NCI-H2196 treated with DMSO at 0.1 percent for 48 hours (cell line): ENCODE data around the gene UGT1A5.

ENCODE experiments used
- DNase-seq: peaks from one replicate; lab custom pipeline; 2025; ENCODE audit not compliant: unreplicated experiment; lab: John Stamatoyannopoulos, UW

Gene UGT1A5

DNA sequence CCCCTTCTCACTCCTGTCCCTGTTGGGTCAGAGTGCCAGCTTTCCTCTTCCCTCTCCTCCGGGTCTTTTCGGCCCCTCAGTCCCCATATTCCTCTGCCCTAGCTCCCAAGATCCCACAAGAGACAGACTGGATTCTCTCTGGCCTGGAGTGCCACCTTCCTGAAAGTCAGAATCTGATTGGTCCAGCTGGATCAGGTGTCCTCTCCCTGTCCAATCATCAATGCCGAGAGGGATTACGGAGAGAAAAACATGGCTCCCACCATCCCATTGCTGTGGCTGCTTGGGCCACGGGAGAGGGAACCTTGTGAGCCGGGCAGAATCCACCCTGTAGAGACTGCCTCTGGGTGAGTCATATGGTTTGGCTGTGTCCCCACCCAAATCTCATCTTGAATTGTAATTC, 62.7 kb downstream of the UGT1A5 start:
- no peak for DNase-seq

DNA sequence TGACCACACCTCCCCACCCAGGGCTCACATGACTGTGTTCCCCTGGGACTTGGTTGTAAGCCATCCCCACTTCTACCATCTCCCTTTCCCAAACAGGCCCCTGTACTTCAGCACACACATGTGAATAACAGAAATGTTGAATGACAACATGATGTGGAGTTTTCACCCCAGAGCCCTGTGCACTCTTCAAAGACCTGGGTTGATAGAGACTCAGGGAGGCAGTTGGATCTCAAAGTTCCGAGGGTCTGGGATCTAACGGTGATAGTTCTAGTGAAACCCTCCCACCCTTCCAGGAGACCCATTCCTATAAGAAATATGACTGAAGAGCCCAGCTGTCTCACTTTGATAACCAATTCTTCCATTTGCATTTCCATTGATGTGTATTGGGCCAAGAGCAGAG, 65.3 kb downstream of the UGT1A5 start, which contains the start of gene MROH2A:
MROH2A (plus strand) TSS at position 301 of the 400 bp plus-strand sequence. CDS start 1,029 bp downstream, outside the sequence.
- DNase-seq, result no peak

DNA sequence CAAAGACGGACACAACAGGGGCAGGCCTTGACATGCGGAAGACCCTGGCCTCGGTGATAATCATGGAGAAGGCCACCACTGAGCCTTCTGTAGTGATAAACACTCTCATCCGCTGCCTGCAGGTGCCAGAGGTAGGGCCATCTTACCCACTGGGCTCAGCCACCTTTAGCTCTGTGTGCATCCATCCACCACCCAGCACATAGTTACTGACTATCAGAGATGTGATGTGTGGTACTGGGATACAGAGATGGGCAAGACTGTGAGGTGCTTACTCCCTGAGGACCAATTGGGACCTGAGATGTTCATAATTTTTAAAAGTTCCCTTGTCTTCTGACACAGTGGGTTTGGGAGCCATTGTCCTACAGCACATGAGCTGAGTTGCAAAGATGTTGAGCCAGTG, 67.0 kb downstream of the UGT1A5 start:
- DNase-seq, result no peak

DNA sequence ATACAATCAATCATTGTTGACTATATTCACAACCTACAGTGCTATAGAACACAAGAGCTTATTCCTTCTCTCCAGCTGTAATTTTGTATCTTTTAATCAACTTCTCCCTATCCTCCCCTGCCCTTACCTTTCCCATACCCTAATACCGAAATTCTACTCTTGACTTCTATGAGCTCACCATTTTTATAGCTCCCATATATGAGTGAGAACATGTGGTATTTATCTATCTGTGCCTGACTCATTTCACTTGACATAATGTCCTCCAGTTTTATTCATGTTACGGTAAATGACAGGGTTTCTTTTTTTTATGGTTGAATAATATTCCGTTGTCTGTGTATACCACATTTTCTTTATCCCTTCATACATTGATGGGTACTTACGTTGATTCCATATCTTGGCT, 68.1 kb downstream of the UGT1A5 start:
- no peak for DNase-seq

DNA sequence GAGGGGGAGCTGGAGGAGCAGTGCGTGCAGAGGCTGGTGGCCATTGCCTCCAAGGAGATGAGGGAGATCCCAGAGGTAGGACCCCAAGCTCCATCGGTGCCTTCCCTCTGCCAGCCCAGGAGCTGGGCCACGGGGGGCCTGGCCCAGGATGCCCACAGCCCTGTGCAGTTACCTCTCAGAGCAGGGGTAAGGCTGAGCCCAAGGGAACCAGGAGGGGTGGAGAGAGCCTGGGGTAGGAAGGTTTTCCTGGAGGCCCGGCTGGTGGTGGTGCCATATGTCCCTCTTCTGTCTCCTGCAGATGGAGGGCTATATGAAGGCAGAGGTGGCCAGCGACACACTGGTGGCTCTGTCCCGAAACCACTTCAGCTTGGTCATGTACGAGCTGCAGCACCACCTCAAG, 76.8 kb downstream of the UGT1A5 start:
- DNase-seq, result no peak

DNA sequence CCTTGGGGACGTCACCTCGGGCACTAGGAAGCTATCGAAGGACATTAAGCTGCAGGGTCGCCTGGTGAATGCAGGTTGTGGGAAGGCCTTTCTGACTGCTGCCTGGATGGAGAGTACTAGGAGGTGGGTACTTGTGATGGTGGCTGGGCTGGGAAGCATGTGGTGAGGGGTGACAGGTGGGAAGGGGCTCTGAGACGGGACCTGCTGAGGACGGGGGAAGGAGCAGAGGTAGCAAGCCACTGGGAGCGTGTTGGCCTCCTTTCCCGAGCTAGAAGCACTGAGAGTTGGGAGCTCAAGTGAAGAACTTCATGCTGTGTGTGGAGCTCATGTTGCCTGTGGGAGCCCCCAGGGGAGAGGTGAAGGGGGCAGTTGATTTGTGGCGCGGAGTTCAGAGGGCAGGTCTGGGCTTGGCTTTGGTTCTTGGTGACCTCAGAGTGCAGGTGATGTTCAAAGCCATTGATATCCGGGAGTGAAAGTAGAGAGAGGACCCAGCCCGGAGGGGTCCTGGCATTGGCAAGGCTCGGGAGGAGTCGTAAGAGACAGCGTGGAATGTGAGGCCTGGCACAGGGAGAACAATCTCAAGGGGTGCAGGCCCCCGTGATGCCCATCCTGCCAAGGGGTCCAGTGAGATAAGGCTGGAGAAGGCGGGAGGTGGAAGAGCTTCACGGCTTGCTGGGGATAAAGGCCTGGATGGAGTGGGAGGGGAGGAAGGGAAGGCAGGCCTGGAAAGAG, 78.6 kb downstream of the UGT1A5 start:
- no peak for DNase-seq

DNA sequence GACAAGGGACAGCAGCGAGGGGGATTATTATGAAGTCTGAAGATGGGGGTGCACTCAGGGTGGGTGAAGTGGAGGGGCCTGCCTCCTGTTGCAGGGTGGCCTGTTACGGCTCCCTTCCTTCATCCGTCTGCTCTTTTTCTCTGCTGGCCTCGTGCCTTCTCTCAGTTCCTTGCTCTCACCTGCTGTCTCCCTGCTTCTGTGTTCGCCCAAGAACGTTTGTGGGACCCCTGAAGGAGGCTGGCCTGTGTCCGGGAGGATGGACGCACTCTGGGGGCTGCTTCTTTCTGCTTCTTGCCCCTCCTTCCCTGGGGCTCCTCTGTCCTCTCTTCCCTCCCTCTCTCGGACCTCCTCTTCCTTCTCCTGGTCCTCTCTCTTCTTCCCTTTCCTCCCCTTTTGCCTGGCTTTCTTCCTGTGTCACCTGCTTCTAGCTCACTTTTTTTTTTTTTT, 79.2 kb downstream of the UGT1A5 start:
- no peak for DNase-seq

DNA sequence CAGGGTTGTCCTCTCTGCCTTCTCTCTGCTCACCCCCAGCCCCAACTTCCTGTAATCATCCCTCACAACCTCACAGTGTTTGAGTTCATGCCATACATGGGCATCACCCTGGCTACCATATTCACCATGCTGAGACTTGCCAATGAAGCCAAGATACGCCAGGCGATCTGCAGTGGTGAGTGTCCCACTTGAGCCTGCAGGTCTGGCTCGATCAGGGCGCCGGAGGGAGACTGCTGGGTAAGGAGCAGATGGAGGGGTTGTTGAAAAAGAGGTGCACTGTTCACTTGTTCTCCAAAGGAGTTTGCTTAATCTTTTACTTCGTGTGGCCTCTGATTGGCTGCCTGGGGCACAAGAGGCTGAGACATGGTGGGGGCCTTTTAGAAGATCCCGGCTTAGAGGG, 80.0 kb downstream of the UGT1A5 start:
- no peak for DNase-seq

DNA sequence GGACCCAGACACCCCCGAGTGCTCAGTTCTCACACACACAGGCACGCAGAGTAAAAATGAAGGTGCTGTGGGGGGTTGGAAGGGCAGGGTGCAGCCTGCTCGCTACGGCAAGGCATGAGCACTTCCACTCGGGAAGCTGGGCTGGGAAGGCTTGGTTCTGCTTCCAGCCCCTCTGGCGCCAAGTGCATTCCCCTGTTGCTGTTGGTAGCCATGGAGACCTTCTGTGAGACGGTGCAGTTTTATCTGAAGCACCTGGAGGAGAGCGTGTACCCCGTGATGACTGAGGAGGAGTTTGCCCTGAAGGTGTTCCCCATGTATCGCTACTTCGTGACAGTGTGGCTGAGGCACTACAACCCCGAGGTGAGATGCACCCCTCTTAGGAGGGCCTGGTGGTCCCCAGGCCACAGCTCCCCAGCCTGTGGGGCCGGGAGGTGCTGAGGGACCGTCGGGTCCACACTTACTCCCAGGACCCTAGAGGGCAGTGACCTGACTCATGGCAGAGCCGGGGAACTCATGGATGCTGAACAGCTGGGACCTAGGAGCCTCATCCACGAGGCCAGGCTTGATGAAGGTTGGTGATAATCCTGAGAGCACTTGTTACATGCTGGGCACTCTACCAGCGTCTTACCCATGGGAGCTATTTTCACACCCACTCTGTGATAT, 80.9 kb downstream of the UGT1A5 start:
- no peak for DNase-seq

DNA sequence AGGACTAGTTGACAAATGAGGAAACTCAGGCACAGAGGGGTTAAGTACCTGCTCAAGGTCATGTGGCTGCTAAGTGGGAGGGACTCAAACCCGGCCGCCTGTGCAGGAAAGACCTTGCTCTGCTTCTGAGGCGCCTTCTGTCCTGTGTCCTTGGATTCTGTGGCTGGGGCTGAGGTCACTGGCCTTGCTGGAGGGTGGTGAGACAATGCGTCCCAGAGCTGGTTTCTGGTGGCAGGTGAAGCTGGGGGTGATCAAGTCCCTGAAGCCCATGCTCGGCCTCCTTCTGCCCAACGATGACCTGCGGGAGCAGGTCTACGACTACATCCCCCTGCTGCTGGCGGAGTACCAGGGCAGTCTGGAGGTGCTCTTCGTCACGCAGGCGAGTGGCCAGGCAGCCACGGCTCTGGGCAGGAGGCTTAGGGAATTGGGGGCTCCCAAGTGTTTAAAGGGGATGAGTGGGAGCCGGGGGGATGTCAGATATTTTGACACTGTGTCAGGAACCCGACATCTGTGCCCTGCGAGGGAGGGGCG, 81.5 kb downstream of the UGT1A5 start:
- DNase-seq, result no peak

DNA sequence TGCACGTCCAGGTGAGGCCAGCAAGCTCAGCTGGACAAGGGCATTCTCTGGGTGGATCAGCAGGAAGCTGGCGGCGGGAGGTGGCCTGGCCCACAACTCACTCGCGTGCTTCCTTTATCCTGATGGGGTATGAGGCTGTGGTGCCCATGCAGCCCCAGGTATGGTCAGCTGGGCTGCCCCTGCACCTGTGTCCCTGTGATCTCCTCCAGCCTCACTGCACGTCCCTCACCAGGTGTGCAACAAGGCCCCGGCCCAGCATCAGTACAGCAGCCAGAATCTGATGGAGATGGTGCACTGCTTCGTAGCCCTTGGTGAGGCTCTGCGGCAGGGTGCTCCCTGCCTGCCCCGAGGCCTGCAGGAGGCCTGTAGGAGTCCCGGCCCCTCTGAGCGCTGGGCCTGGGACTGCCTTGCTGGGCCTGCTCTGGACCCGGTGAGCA, 83.0 kb downstream of the UGT1A5 start:
- no peak for DNase-seq

DNA sequence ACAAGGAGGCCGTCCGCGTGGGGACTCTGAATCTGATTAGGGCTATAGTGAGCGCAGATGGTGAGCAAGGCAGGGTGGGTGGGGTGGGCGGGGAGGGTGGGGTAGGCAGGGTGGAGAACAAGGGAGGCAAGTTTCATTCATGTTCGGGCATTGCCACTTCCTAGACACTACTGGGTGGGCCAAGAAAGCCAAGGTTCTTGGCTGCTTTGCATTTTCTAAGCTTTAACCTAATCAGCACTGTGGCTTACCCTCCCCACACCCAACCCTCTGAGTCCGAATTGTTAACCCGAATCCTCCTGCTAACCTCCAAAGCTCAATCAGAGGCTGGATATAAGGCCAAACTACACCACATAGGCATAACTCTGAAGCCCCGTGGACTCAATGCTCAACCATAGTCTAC, 83.5 kb downstream of the UGT1A5 start:
- no peak for DNase-seq

DNA sequence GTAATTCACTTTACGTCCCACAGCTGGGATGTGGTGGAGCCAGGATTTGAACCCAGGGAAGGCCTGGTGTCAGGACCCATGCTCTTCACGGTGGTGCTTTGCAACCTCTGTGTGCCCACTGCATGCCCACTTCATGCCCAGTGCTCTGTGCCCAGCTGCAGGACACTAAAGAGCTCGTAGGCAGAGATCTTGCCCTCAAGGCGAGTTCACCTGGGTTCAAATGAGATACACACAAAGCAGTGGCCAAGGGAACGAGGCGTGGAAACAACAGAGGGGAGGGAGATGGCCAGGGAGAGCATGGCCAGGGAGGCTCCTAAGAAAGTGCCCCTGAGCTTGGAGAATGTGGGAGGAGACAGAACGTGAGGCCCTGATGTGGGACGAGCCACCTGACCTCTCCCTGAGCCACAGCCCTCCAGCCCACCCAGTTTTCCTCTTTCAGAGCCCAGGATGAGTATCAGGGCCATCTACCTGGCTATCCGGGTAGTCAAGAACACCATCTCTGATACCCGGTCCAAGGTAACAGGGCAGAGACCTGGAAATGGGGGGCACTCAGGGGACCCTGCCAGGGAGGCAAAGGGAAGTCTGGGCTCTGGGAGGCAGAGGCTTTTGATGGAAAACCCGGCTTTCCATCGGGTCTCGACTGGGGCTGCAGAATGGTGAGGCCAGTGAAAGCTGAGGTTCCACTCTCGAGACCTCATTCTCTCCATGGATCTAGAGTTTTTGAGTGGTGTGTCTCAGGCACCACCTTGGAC, 85.8 kb downstream of the UGT1A5 start:
- DNase-seq, result no peak

DNA sequence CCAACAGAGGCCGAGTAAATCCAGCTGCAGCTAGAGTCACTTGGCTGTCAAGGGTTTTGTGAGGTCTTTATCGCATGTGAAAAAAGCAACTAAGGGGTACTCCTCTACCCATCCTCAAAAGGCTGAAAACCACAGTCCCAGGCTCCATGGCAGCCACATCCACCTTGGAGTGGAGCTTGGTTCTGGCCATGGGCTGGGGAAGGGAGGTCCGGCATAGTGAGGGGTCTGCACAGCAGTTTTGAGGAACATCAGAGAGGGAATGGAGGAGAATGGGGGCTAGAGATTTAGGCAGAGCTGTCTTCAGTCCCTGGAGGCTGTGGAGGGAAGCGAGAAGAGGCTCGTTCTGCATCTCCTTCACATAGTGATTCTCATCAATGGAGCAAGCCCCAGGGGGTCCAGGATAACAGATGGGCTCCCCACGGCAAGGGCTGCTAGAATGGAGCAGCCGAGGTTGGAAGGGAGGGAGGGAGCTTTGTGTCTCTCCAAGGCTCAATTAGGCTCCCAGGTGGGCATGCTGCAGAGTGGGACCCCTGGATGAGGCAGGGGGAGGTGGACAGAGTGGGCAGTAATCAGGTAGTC, 86.5 kb downstream of the UGT1A5 start:
- DNase-seq, result no peak

DNA sequence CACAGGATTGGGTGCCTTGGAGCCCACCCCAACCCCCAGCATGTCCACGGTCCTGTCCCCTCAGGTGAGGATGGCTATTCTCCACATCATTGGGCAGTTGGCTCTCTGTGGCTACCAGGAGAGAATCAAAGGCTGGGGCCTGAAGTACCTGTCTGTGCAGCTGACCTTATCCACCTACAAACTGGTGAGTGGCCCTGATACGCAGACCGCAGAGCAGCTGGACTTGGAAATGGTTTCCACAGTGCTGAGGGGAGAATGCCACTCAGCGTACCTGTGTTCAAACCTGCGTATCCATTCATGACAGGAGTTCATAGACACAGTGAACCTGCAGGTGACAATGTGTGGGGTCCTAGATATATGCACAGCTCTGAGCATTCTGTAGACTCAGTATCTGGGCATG, 87.0 kb downstream of the UGT1A5 start:
- DNase-seq, result no peak

DNA sequence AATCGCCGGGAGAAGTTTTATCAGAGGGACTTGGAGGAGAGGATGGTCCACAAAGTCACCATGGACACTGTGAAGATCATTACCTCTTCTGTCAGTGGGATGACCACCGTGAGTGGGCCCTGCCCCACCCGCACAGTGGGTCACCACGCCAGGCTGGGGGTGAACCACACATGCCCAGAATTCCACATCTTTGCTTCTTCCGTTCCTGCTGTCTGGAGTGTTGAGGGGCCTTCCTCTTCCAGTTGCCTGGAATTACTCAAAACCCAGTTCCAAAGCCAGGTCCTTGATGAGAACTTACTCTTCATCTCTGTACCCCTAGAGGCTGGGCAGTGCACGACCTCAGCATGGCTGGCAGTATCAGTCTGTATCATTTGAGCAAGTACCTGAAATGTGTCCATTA, 87.5 kb downstream of the UGT1A5 start:
- no peak for DNase-seq

DNA sequence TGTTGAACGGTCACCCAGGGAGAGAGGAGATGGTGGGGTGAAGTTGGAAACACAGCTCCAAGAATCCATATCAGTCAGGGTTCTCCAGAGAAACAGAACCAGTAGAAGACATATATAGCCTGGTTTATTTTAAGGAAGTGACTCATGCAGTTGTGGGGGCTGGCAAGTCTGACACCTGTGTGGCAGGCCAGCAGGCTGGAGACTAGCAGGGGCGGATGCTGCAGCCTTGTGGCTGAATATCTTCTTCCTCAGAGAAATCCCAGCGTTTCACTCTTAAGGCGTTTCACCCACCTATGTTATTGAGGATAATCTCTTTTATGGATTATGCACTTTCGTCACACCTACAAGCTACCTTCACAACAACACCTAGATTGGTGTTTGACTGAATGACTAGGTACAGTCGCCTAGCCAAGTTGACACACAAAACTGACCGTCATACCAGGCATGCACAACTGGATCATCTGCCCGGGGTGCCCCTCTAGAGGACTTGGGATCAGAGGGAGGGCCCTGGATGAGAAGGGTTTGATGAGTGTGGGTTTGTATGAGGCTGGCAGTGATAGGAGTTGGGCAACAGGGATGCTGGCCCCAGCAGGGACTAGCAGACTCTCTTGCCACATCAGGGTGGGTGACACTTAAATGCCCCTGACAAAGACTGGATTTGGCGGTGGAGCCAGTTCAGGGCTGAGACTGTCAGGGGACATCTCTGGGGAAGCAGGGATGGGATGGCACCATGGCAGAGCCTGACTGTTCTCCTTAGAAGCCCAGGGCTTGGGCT, 88.8 kb downstream of the UGT1A5 start:
- DNase-seq, result no peak

DNA sequence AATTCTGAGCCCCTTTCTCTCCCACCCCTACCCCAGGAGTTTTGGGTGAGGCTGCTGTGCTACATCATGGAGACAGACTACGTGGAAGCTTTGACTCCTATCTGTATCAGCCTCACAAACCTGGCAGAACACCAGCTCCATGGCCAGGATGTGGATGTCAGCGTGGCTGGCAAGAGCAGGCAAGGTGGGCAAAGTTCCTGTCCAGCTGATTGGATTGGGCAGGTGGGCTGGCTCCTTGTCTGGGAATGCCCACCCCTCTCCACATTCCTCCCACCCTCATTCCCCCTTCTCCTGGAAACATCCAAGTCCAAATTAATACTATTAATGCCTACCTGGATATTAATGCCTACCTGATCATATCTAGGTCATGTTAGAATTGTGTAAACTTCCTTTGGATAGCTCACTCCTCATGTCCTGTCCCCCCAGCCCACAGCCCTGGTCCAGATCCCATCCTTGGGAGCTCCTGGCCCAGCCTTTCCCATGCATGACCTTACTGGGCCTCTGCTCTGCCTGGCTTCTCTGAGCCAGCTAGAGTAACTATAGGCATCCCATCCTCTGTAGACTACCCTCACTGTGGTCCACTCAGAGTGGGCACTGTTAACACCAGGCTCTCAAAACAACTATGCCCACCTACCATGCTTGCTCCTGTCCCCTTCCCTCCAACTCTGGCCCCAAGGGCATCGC, 89.6 kb downstream of the UGT1A5 start:
- no peak for DNase-seq

DNA sequence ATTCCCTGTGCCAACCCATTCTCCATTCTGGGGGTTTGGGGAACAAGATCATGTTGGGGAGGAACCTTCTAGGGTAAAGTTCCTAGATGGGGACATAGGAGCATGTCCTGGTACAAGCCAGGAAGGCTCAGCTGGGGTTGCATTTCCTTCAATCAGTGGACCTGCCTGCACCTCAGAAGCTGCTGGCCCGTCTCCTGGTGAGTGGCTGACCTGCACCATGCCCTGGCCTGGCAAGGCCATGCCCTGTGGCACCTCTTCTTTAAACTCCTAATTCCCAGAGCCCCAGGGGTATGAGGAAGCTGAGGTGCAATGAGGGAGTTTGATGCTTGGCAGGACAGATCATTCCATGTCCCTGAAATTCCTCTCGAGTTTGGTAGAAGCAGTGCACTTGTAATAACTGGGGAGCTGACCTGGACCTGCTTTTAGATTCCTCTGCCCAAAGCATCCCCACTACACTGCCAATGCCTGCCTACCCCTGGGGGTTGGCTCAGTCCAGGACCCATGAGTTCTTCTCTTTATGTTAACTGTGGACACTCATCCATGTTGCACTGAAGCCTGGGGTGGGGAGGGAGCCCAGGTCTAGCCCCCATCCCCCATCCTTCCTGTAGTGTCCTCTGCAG, 90.7 kb downstream of the UGT1A5 start:
- DNase-seq, result no peak

DNA sequence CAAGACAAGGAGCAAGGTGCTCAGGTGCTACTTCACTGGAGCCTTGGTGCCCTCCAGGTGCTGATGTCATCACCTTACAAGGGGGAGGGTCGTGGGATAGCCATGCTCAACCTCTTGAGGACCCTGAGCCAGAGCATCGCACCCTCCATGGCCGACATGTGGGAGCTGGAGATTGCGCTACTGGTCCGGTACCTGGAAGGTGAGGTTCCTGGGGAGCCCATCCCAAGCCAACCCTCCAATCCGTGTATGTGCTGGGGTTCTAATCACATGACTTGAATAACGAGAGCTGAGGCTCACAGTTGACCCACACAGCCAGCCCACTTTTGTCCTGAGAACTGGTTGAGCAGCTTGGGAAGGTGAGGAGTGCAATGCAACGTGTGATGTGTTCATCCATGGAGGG, 91.3 kb downstream of the UGT1A5 start:
- no peak for DNase-seq
